GM19463 (cell line): ENCODE measurements around the gene FXYD5.
"Not testable (repeated sequence)": the region's sequence is repeated elsewhere in the genome, so short reads cannot be mapped to it uniquely, and the experiment has no call there.

Experiments
- ATAC-seq: cut with Tn5 transposase; IDR thresholded peaks from one replicate; pipeline ENCODE4 v1.9.1; 2021; ENCODE audit warnings: mild to moderate bottlenecking, moderate library complexity; ENCODE audit not compliant: unreplicated experiment

FXYD5 gene

GRCh38 chr19:35136977-35137702 lies 17.4 kb upstream of the FXYD5 start:
- ATAC-seq: no peak

- no peak for ATAC-seq
Measured at GRCh38 chr19:35138305-35138892, 16.1 kb upstream of the FXYD5 start, which contains the start of gene FXYD1. TSS of gene FXYD1 (plus strand) at chr19:35138824. CDS start at chr19:35140080, 1,256 bp downstream.

DNA sequence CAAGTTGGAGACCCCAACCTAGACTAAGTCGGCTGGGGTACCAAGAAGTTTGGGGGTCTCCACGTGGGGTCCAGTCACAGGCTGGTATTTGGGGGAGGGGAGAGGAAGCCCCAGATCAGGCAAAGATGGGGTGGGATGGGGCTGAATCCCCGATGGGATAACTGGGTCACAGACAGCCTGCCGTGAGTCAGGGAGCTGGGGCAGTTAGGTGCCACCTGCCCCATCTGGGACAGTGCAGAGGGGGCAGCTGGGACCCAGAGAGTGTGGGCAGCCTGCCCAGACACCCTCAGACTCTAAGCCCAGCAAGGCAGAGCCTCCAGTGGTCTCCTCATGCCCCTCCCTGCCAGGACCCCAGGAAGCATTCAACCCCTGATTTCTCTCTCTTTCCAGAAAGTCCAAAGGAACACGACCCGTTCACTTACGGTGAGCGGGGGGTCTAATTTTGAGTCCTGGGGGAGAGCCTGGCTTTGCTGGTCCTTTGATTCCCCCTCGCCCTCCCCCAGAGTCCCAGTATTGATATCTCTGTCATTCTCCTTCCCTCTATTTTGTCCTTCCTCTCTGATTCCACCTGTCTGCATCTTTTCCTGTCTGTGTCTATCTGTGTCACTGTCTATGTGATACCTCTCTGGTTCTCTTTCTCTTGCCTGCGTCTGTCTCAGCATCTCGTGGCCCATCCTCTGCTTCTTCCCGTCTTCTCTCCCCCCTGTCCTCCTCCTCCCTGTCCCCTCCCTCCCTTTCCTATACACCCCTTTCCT lies 14.2 kb upstream of the FXYD5 start:
- no peak for ATAC-seq

DNA sequence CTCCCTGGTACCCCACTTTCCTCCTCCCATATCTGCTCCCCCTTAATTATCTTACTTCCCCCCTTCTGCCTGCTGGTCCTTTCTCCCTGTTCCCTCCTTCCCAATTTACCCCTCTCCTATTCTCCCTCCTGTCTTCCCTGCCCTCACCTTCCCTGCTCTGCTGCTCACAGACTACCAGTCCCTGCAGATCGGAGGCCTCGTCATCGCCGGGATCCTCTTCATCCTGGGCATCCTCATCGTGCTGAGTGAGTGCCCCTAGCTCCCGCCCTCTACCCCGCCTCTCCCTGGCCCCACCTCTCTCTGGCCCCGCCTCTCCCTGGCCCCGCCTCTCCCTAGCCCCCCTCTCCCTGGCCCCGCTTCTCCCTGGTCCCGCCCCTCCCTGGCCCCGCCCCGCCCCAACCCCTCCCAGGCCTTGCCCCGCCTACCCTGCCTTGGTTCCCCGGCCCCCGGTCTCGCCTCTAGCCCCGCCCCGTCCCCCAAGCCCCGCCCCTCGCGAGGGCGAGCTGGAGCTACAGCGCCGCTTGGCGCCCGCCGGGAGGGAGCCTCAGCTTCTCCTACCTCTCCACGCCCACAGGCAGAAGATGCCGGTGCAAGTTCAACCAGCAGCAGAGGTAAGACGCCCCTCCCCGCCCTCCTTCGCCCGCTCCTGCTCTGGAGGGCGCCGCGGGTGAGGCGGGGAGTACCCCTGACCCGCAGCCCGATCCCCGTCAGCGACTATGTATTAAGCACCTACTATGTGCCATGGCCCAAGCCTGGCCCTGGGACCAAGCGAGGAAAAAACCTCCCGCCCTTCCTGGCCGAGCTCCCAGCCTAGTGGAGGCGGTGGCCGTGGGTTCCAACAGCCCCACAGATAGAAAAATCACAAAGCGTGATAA lies 13.3 kb upstream of the FXYD5 start:
- peak; percentile 67 for ATAC-seq

GRCh38 chr19:35141837-35142605 lies 12.5 kb upstream of the FXYD5 start:
- ATAC-seq: no peak

GRCh38 chr19:35142606-35143230 lies 11.8 kb upstream of the FXYD5 start:
- no peak for ATAC-seq

- ATAC-seq: no peak
Measured at GRCh38 chr19:35143231-35143715, 11.3 kb upstream of the FXYD5 start, which contains the start of gene FXYD7. TSS of gene FXYD7 (plus strand) at chr19:35143255. CDS start at chr19:35143334, 79 bp downstream.

DNA sequence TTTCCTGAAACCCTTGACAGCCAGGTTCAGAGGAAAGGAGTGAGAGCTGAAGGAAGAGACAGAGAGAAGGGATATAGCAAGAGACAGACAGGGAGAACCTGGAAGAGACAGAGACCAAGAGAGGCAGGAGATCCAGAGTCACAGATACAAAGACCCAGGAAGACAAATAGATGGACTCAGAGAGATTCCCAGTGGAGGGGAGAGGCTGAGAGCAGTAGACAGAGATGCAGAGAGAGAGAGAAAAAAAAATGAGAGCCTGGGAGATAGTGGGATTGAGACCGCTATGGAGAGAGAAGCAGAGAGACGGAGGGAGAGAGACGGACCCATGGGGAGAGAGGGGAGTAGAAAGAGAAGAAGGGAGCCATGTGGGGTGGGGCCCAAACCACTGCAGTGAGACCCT lies 10.7 kb upstream of the FXYD5 start:
- ATAC-seq: no peak

- no peak for ATAC-seq
Measured at GRCh38 chr19:35144259-35144599, 10.3 kb upstream of the FXYD5 start.

- no peak for ATAC-seq
Measured at GRCh38 chr19:35144600-35145436, 9.7 kb upstream of the FXYD5 start.

DNA sequence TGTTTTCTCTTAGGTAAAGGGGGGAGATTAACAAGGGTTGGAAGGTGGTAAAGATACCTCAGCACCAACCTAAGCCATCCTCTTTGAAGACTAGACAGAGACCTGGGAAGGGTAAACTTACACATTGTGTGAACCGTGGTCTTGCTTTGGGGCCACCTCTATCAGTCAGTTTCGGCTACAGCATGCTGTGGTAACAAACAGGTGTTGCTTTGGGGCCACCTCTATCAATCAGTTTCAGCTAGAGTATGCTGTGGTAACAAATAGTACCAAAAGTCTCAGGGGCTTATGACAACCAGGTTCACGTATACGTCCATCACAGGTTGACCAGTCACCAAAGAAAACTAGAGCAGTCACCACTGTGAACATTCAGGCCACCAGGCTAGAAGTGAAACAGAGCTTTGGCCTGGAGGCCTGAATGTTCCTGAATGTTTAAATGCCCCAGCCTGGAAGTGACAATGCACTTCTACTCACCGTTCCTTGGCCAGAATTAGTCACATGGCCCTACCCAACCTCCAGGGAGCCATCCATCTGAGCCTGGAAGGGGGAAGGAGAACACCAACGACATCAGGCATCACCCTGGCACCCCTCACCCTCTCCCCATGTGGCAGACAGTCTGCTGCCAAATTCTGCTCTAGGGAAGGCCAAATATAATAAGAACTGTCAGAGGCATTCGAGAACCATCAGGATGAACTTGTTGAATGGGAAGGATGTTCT lies 7.6 kb upstream of the FXYD5 start:
- ATAC-seq: no peak

GRCh38 chr19:35149463-35149862 lies 5.1 kb upstream of the FXYD5 start:
- ATAC-seq: no peak

DNA sequence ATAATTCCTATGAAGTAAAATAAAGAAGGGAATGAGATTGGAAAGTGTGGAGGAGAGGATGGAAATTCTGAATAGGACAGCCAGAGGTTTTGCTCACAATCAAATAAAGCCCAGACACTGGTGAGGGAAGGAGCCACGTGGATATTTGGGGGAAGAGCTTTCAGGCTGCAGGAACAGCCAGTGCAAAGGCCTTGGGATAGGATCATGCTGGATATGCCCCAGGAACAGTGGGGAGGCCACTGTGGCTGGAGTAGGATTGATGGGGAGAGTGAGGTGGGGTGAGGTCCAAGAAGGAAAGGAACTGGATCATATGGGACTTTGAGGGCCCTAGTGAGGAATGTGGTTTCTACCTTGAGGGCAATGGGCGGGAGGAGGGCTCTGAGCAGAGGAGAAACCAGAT lies 4.1 kb upstream of the FXYD5 start:
- ATAC-seq: no peak

- no peak for ATAC-seq
Measured at GRCh38 chr19:35151273-35152065, 3.1 kb upstream of the FXYD5 start.

- ATAC-seq: not testable (repeated sequence)
Measured at GRCh38 chr19:35153129-35153522, 1.4 kb upstream of the FXYD5 start.

- ATAC-seq: peak; percentile 57
Measured at GRCh38 chr19:35153701-35154524, 622 bp upstream of the FXYD5 start.
